GM12878 (cell line): ENCODE measurements around the gene GDF15. TPM values are rescaled to one million over a fixed set of nuclear protein-coding genes. Genes with fewer than 3 reads are reported as not detected.

Experiments used
- CHD1 ChIP-seq: IDR thresholded peaks from 2 replicates; pipeline ENCODE4 v1.6.1; 2012; ENCODE audit warnings: low read depth, low read length, improper control_type of control experiment
- EGR1 ChIP-seq, 2 experiments: IDR thresholded peaks; 1 replicate in 1 of 2; 2 replicates in 1 of 2; pipeline ENCODE4 v1.6.1; 2011 to 2012; ENCODE audit warnings: low read depth in 2 of 2, low read length in 2 of 2, borderline replicate concordance in 1 of 2, mild to moderate bottlenecking in 1 of 2, moderate library complexity in 1 of 2
- IRF5 ChIP-seq: fragments of 450-650 bp; IDR thresholded peaks from 2 replicates; pipeline ENCODE4 v1.6.1; 2017; ENCODE audit warnings: borderline replicate concordance
- MXI1 ChIP-seq: fragments of 150-350 bp; IDR thresholded peaks from 2 replicates; pipeline ENCODE4 v1.6.1; 2011; ENCODE audit warnings: low read depth, mild to moderate bottlenecking, inconsistent platforms, low read length, improper control_type of control experiment
- POLR2A ChIP-seq: IDR thresholded peaks from 2 replicates; pipeline ENCODE4 v1.6.1; 2011; ENCODE audit warnings: low read depth, mild to moderate bottlenecking, low read length
- polyA plus RNA-seq, 11 experiments: library from polyadenylated mRNA; depleted of rRNA in 4 of 11; unstranded in 6 of 11; stranded (reverse) in 5 of 11; fragments of >200 nt; fragmentation: Nextera tagmentation in 4 of 11; fragmentation: Illumina TruSeq in 1 of 11; extraction: Ambion mirVana in 4 of 11; extraction: Trizol in 1 of 11; gene quantifications; 1 replicate in 1 of 11; 2 replicates in 10 of 11; pipeline versions ENCODE4 v1.2.1 to v1.2.3, GENCODE V29; 2011 to 2016; ENCODE audit warnings: inconsistent platforms in 2 of 11, missing spikeins in 2 of 11, low read depth in 1 of 11
- total RNA-seq, 4 experiments: library from RNA; depleted of rRNA in 3 of 4; stranded (reverse); fragments of >200 nt in 3 of 4; fragmentation: Illumina TruSeq in 1 of 4; extraction: Trizol in 1 of 4; gene quantifications; 2 replicates each; pipeline versions ENCODE4 v1.2.1 to v1.2.3, GENCODE V29; 2013 to 2021
- TF ChIP-seq, protein P1 (sequence below): fragments of 450-650 bp; IDR thresholded peaks from 2 replicates; pipeline ENCODE4 v1.6.1; 2017; ENCODE audit warnings: mild to moderate bottlenecking, moderate library complexity

GDF15 gene
- total and polyA plus RNA-seq, 10 of the 15 experiments (the other 5 are each of a cell fraction or from before 2014, with no cell fraction given) = 0.11 to 3.6 (median 1.6) TPM; not detected in 1

DNA sequence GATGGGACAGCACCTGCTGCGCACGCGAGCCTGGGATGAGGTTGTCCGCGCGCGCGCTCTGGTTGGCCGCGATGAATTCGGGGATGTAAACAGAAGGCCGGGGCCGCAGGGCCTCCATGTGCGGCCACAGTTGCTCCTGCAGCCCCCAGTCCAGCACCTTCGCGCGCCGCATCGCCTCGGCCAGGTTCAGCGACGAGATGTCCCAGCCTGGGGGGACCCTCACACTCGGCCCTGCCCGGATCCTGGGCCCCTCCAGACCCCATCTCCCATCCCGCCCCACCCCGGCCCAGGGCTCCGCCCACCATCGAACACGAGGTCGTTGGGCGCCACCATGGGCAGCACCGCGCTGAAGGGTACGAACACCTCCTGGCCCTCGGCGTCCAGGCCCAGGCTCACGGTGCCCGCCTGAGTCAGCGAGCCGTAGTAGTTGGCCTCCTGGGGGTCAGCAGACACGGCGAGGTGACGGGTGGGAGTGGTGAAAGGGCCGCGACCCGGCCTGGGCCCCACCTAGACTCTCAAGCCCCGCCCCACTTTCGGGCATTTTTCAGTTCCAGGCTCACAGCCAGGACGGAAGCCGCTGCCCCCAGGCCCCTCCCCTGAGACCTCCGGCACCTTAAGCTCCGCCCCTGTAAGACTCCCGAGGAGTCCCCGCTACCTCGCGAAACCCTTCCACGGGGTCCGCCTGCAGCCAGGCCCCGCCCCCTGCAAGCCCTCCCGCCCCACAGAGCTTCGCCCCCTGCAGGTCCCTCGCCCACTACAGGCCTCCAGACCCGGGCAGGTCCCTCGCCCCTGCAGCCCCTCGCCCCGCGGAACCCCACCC, 50.9 kb downstream of the GDF15 start (continued):
- TF ChIP-seq, protein P1, sequence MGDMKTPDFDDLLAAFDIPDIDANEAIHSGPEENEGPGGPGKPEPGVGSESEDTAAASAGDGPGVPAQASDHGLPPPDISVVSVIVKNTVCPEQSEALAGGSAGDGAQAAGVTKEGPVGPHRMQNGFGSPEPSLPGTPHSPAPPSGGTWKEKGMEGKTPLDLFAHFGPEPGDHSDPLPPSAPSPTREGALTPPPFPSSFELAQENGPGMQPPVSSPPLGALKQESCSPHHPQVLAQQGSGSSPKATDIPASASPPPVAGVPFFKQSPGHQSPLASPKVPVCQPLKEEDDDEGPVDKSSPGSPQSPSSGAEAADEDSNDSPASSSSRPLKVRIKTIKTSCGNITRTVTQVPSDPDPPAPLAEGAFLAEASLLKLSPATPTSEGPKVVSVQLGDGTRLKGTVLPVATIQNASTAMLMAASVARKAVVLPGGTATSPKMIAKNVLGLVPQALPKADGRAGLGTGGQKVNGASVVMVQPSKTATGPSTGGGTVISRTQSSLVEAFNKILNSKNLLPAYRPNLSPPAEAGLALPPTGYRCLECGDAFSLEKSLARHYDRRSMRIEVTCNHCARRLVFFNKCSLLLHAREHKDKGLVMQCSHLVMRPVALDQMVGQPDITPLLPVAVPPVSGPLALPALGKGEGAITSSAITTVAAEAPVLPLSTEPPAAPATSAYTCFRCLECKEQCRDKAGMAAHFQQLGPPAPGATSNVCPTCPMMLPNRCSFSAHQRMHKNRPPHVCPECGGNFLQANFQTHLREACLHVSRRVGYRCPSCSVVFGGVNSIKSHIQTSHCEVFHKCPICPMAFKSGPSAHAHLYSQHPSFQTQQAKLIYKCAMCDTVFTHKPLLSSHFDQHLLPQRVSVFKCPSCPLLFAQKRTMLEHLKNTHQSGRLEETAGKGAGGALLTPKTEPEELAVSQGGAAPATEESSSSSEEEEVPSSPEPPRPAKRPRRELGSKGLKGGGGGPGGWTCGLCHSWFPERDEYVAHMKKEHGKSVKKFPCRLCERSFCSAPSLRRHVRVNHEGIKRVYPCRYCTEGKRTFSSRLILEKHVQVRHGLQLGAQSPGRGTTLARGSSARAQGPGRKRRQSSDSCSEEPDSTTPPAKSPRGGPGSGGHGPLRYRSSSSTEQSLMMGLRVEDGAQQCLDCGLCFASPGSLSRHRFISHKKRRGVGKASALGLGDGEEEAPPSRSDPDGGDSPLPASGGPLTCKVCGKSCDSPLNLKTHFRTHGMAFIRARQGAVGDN = no peak
- no peak for TF ChIP-seq CHD1
- peak; percentile 44; the same call in 1 of the 2 replicates for TF ChIP-seq MXI1
- TF ChIP-seq EGR1 (IDR thresholded peaks at IDR 0.05; ENCODE audit: borderline replicate concordance in 1 of 2, low read depth in 2 of 2, low read length in 2 of 2) = 0 out of 3 replicates have a peak, but pooled peaks of 1 of the 2 experiments have one; percentile 5
- TF ChIP-seq IRF5 = no peak
- peak; percentile 50; the same call in 1 of the 2 replicates for TF ChIP-seq POLR2A
